OCI-LY3 (cell line): ENCODE measurements around the gene KANK3.

Experiments used
- H2AFZ ChIP-seq: fragments of 200-600, 300-600 bp; shearing (Covaris generic); 2 replicates; pipeline ENCODE4 v1.6.0; 2014; ENCODE audit warnings: antibody characterized with exemption, low read depth, low read length
- H3K27ac ChIP-seq: fragments of 200-600, 300-600 bp; sonication (generic); 2 replicates; pipeline ENCODE4 v1.5.1; 2014; ENCODE audit warnings: mild to moderate bottlenecking, low read length, moderate library complexity, mixed read lengths
- H3K27me3 ChIP-seq: fragments of 200-600, 300-600 bp; sonication (generic); 2 replicates; pipeline ENCODE4 v1.6.1; 2014; ENCODE audit warnings: low read depth, low read length, mixed read lengths
- H3K36me3 ChIP-seq: fragments of 200-600, 300-600 bp; sonication (generic); replicated peaks from 2 replicates; pipeline ENCODE3; 2014; ENCODE audit warnings: low read depth, low read length, mixed read lengths
- H3K4me1 ChIP-seq: fragments of 300-600, 200-600 bp; sonication (generic); 2 replicates; pipeline ENCODE4 v1.6.1; 2014; ENCODE audit warnings: low read length, mixed read lengths
- H3K4me2 ChIP-seq: fragments of 200-600, 300-600 bp; sonication (generic); 2 replicates; pipeline ENCODE4 v1.6.1; 2014; ENCODE audit warnings: low read length, mixed read lengths
- H3K4me3 ChIP-seq: fragments of 300-600, 200-600 bp; sonication (generic); 2 replicates; pipeline ENCODE4 v1.5.1; 2014; ENCODE audit warnings: antibody characterized with exemption, mild to moderate bottlenecking, low read length, moderate library complexity
- H3K79me2 ChIP-seq: fragments of 300-600, 200-600 bp; shearing (Covaris generic); 2 replicates; pipeline ENCODE4 v1.6.1; 2014; ENCODE audit warnings: mild to moderate bottlenecking, low read length, mixed read lengths
- H3K9ac ChIP-seq: fragments of 300-600, 200-600 bp; shearing (Covaris generic); 2 replicates; pipeline ENCODE4 v1.6.0; 2014; ENCODE audit warnings: mild to moderate bottlenecking, low read length, moderate library complexity
- H3K9me3 ChIP-seq: fragments of 200-600, 300-600 bp; shearing (Covaris generic); 2 replicates; pipeline ENCODE4 v1.6.1; 2014; ENCODE audit warnings: low read length, mixed read lengths; ENCODE audit not compliant: insufficient read depth
- H4K20me1 ChIP-seq: fragments of 200-600, 300-600 bp; sonication (generic); 2 replicates; pipeline ENCODE4 v1.6.1; 2016; ENCODE audit warnings: low read length, mixed read lengths; ENCODE audit not compliant: insufficient read depth
- EZH2phosphoT487 ChIP-seq: fragments of 200-600 bp; shearing (Covaris generic); IDR thresholded peaks from 2 replicates; pipeline ENCODE4 v1.6.1; 2018; ENCODE audit warnings: antibody characterized with exemption, mixed run types, low read depth
- TF ChIP-seq, protein P1 (sequence below): fragments of 200-600, 300-600 bp; sonication (generic); IDR thresholded peaks from 2 replicates; pipeline ENCODE4 v1.5.1; 2014; ENCODE audit warnings: antibody characterized with exemption, low read length, low read depth

KANK3 gene

GRCh38 chr19:8373867-8374813 lies 31.1 kb upstream of the KANK3 start:
- Histone ChIP-seq H2AFZ (no peak overlapping the region), H3K27me3 (no peaks in the 10 kb centered on the region), H3K36me3 (no peaks in the 10 kb centered on the region), H4K20me1 (no peaks in the 10 kb centered on the region), H3K9ac (no peak overlapping the region), H3K4me2 (no peak overlapping the region), H3K79me2 (no peaks in the 10 kb centered on the region), H3K27ac (no peak overlapping the region), H3K9me3 (no peaks in the 10 kb centered on the region), H3K4me1 (no peaks in the 10 kb centered on the region), H3K4me3 (no peak overlapping the region)
- TF ChIP-seq EZH2phosphoT487, result no peak
- TF ChIP-seq, protein P1, sequence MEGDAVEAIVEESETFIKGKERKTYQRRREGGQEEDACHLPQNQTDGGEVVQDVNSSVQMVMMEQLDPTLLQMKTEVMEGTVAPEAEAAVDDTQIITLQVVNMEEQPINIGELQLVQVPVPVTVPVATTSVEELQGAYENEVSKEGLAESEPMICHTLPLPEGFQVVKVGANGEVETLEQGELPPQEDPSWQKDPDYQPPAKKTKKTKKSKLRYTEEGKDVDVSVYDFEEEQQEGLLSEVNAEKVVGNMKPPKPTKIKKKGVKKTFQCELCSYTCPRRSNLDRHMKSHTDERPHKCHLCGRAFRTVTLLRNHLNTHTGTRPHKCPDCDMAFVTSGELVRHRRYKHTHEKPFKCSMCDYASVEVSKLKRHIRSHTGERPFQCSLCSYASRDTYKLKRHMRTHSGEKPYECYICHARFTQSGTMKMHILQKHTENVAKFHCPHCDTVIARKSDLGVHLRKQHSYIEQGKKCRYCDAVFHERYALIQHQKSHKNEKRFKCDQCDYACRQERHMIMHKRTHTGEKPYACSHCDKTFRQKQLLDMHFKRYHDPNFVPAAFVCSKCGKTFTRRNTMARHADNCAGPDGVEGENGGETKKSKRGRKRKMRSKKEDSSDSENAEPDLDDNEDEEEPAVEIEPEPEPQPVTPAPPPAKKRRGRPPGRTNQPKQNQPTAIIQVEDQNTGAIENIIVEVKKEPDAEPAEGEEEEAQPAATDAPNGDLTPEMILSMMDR, result no peak

DNA sequence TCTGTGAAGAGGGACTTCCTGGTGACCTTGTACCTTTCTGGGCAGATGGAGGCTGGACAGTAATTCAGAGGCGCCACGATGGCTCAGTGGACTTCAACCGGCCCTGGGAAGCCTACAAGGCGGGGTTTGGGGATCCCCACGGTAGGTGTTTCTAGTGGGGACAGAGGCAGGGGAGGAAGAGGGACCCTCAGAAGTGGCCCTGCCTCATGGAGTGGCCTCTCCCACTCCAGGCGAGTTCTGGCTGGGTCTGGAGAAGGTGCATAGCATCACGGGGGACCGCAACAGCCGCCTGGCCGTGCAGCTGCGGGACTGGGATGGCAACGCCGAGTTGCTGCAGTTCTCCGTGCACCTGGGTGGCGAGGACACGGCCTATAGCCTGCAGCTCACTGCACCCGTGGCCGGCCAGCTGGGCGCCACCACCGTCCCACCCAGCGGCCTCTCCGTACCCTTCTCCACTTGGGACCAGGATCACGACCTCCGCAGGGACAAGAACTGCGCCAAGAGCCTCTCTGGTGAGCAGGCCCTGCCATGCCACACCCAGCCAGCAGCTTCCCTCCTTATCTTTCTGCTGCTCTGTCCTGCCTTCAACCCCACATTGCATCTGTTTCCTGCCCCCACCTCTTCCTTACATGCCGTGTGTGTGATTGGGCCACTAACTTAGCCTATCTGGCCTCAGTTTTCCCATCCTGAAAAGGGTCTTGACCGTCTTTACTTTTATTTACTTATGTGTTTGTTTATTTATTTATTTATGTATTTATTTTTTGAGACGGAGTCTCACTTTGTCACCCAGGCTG lies 28.1 kb upstream of the KANK3 start:
- H4K20me1 ChIP-seq, result no peaks in the 10 kb centered on the region
- no peaks in the 10 kb centered on the region for H3K9me3 ChIP-seq
- no peak overlapping the region for H3K9ac ChIP-seq
- no peaks in the 10 kb centered on the region for H3K4me1 ChIP-seq
- H3K27ac ChIP-seq, result no peak overlapping the region
- no peaks in the 10 kb centered on the region for H3K36me3 ChIP-seq
- TF ChIP-seq EZH2phosphoT487, result no peak
- TF ChIP-seq, protein P1, result no peak
- no peaks in the 10 kb centered on the region for H3K27me3 ChIP-seq
- no peak overlapping the region for H3K4me2 ChIP-seq
- no peak overlapping the region for H3K4me3 ChIP-seq
- no peak overlapping the region for H2AFZ ChIP-seq
- H3K79me2 ChIP-seq, result no peaks in the 10 kb centered on the region

DNA sequence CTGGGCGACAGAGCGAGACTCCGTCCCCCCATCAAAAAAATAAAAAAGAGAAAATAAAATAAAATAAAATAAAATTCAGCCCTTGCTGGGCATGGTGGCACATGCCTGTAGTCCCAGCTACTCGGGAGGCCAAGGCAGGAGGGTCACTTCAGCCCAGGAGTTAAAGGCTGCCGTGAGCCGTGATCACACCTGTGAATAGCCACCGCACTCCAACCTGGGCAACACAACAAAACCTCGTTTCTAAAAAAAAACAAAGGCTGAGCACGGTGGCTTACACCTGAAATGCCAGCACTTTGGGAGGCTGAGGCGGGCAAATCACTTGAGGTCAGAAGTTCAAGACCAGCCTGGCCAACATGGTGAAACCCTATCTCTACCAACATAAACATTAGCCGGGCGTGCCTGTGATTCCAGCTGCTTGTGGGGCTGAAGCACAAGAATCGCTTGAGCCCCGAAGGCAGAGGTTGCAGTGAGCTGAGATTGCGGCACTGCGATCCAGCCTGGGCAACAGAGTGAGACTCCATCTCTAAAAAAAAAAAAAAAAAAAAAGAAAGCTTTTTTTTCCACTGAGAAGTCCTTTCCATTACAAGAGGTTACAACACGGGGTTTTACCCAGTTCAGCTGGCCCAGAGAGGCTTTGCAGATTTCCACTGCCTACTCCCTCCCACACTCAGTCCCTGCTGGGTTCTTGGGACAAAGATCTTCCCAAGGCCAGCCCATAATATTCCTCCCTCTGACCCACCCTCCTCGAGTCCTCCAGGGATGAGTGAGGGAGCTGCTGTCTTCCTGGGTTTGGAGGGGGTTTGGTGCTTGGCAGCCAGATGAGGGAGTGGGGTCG lies 27.3 kb upstream of the KANK3 start:
- Histone ChIP-seq H3K9ac (no peak overlapping the region), H2AFZ (no peak overlapping the region), H4K20me1 (no peaks in the 10 kb centered on the region), H3K36me3 (no peaks in the 10 kb centered on the region), H3K4me2 (no peak overlapping the region), H3K79me2 (no peaks in the 10 kb centered on the region), H3K4me1 (no peaks in the 10 kb centered on the region), H3K27me3 (no peaks in the 10 kb centered on the region), H3K27ac (no peak overlapping the region), H3K9me3 (no peaks in the 10 kb centered on the region), H3K4me3 (no peak overlapping the region)
- TF ChIP-seq EZH2phosphoT487, result no peak
- TF ChIP-seq, protein P1, result no peak
